H1 (cell line): ENCODE data around the gene CNOT9. TPM values are rescaled to one million over a fixed set of nuclear protein-coding genes. Genes with fewer than 3 reads are reported as not detected.
A peak's percentile ranks its signal among the peaks of the same experiment; 100 is the strongest.

Experiments
- CHD2 ChIP-seq: IDR thresholded peaks from 2 replicates; pipeline ENCODE4 v1.6.1; 2012; ENCODE audit warnings: low read length, improper control_type of control experiment
- CTCF ChIP-seq, 3 experiments: IDR thresholded peaks; 1 replicate in 2 of 3; 2 replicates in 1 of 3; pipeline versions ENCODE4 v1.5.1 to v1.6.1; 2011; ENCODE audit warnings: low read length in 3 of 3, mild to moderate bottlenecking in 3 of 3, inconsistent platforms in 2 of 3, low read depth in 1 of 3, moderate library complexity in 1 of 3; ENCODE audit not compliant: insufficient read depth in 1 of 3; ENCODE audit errors: control extremely low read depth in 1 of 3
- GTF2F1 ChIP-seq: IDR thresholded peaks from 2 replicates; pipeline ENCODE4 v1.6.1; 2012; ENCODE audit warnings: low read depth, low read length, improper control_type of control experiment, borderline replicate concordance
- JUN ChIP-seq: IDR thresholded peaks from 2 replicates; pipeline ENCODE4 v1.6.1; 2011; ENCODE audit warnings: low read depth, mild to moderate bottlenecking, improper control_type of control experiment, low read length
- JUND ChIP-seq: IDR thresholded peaks from 2 replicates; pipeline ENCODE4 v1.6.1; 2011; ENCODE audit warnings: mild to moderate bottlenecking, improper control_type of control experiment, low read length
- KDM5A ChIP-seq: fragments of 200-600 bp; IDR thresholded peaks from 2 replicates; pipeline ENCODE4 v1.7.1; 2012; ENCODE audit warnings: mild to moderate bottlenecking, low read length, inconsistent platforms, mixed read lengths
- NANOG ChIP-seq: IDR thresholded peaks from 2 replicates; pipeline ENCODE4 v1.6.1; 2011; ENCODE audit warnings: low read length, low read depth, mild to moderate bottlenecking, inconsistent platforms; ENCODE audit not compliant: insufficient read depth, poor library complexity, severe bottlenecking
- RXRA ChIP-seq: IDR thresholded peaks from 2 replicates; pipeline ENCODE4 v1.6.1; 2011; ENCODE audit warnings: low read depth, mild to moderate bottlenecking, low read length, moderate library complexity; ENCODE audit not compliant: insufficient read depth
- polyA plus RNA-seq, 7 experiments: library from polyadenylated mRNA; depleted of rRNA in 3 of 7; stranded (reverse) in 5 of 7; unstranded in 2 of 7; fragments of >200 nt in 5 of 7; fragments of 200-250 nt in 2 of 7; gene quantifications; 1 replicate in 5 of 7; 2 replicates in 1 of 7; 4 replicates in 1 of 7; pipeline versions ENCODE4 v1.2.1 to v1.2.3, GENCODE V29; 2011 to 2013; ENCODE audit warnings: missing spikeins in 2 of 7, mixed read lengths in 2 of 7
- total RNA-seq: library from RNA; stranded (reverse); fragmentation: NEBNext Ultra II Directional; extraction: Animal tissue kit (Norgen Biotek cat#: 25700); gene quantifications from 2 replicates; pipeline ENCODE4 v1.2.1, GENCODE V29; 2021
- TF ChIP-seq, protein P1 (sequence below): IDR thresholded peaks from 2 replicates; pipeline ENCODE4 v1.6.1; 2012; ENCODE audit warnings: low read length, inconsistent platforms

CNOT9 gene
- total and polyA plus RNA-seq, 2 of the 8 experiments (the other 6 are each of a cell fraction or from before 2014, with no cell fraction given) = 79.3 to 81.2 TPM

DNA sequence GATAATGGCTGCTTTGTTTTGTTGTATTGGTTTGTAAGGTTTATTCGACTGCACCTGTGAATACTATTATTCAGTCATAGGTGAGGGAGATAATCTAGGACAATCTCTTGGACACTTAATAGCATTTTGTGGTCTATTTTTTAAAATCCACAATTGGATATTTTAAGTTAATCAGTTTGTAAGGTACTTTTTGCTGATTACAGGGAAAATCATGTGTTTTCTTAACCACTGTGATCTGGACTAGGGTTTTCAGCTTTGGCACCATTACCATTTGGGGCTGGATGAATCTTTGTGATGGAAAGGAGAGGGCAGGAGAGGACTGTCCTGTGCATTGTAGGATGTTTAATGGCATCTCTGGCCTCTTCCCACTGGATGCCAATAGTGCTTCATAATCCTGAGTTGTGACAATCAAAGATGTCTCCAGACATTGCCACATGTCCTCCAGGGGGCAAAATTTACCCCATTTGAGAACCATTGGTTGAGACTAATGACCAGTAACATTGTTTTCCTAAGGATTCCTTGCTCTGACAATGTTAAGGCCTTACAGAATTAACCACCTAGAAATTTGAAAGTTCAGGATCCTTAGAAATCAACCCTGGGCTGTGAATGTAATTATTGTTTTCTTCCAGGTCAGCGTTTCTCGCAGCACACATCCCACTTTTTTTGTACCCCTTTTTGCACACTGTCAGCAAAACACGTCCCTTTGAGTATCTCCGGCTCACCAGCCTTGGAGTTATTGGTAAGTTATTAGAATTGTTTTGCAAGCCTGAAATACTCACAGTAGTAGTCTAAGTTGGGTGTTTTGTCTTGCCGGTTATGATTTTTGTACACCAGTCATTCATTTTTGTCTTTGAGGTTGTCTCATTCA is 15.6 kb downstream of the CNOT9 start (continued):
- TF ChIP-seq JUND (no peak), NANOG (no peak), CTCF (IDR thresholded peaks at IDR 0.05; ENCODE audit: control extremely low read depth in 1 of 3, insufficient read depth in 1 of 3, low read depth in 1 of 3, low read length in 3 of 3) (peak in 1 of 3 experiments; percentile 11; a peak in 2 of 4 replicates), RXRA (no peak), GTF2F1 (no peak), KDM5A (no peak), JUN (no peak), CHD2 (no peak)
- TF ChIP-seq, protein P1, sequence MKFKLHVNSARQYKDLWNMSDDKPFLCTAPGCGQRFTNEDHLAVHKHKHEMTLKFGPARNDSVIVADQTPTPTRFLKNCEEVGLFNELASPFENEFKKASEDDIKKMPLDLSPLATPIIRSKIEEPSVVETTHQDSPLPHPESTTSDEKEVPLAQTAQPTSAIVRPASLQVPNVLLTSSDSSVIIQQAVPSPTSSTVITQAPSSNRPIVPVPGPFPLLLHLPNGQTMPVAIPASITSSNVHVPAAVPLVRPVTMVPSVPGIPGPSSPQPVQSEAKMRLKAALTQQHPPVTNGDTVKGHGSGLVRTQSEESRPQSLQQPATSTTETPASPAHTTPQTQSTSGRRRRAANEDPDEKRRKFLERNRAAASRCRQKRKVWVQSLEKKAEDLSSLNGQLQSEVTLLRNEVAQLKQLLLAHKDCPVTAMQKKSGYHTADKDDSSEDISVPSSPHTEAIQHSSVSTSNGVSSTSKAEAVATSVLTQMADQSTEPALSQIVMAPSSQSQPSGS = no peak
